SK-N-MC (cell line): Measurements from ENCODE around the gene SCAF8.
A peak's percentile ranks its signal among the peaks of the same experiment; 100 is the strongest.

ENCODE experiments used
- DNase-seq: peaks from one replicate; pipeline ENCODE4 v3.0.0-alpha.2; 2011; ENCODE audit warnings: low read depth, low spot score
- H3K27ac ChIP-seq: fragments of 200-600 bp; sonication (generic); 2 replicates; pipeline ENCODE4 v1.5.1; 2016; ENCODE audit warnings: mixed run types
- H3K36me3 ChIP-seq: fragments of 200-600 bp; sonication (generic); 2 replicates; pipeline ENCODE4 v1.6.1; 2017; ENCODE audit warnings: antibody characterized with exemption, low read length, mixed read lengths; ENCODE audit not compliant: insufficient read depth
- H3K4me3 ChIP-seq: fragments of 200-600 bp; sonication (generic); 2 replicates; pipeline ENCODE4 v1.5.1; 2016
- H3K9ac ChIP-seq: fragments of 200-600 bp; sonication (generic); 2 replicates; pipeline ENCODE4 v1.8.0; 2017; ENCODE audit warnings: mixed run types, mixed read lengths; ENCODE audit not compliant: insufficient read length
- H3K9me3 ChIP-seq: fragments of 200-600 bp; sonication (generic); 2 replicates; pipeline ENCODE4 v1.6.1; 2017; ENCODE audit warnings: low read depth, mild to moderate bottlenecking, antibody characterized with exemption, low read length, moderate library complexity, mixed read lengths
- EZH2 ChIP-seq: fragments of 200-600 bp; sonication (generic); IDR thresholded peaks from one replicate; pipeline ENCODE4 v1.6.1; 2017; ENCODE audit warnings: antibody characterized with exemption
- FOXP2 ChIP-seq: optimal IDR thresholded peaks from 2 replicates; pipeline ENCODE3; 2011; ENCODE audit warnings: mild to moderate bottlenecking, moderate library complexity; ENCODE audit not compliant: insufficient read depth; ENCODE audit errors: extremely low read length, control extremely low read depth
- POLR2AphosphoS5 ChIP-seq: IDR thresholded peaks from 2 replicates; pipeline ENCODE4 v1.6.1; 2012; ENCODE audit warnings: mild to moderate bottlenecking, low read depth, low read length, borderline replicate concordance

The SCAF8 gene

DNA sequence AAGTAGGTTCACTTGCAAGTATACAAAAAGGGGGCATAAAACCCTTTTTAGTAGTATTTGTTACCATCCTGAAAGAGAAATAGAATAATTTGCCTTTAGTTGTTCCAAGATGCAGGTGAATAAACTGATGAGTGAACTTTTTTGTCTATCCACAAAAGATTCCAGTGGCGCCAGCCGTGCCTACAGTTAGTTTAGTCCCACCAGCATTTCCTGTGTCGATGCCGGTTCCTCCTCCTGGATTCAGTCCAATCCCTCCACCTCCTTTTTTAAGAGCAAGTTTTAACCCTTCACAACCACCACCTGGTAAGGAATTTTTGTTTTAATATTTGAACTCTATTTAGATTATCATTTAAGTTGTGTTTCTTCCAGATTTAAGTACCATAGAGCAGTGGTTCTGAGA is 90.9 kb downstream of the SCAF8 start:
- TF ChIP-seq FOXP2 (no peak), POLR2AphosphoS5 (no peak), EZH2 (no peak)
- Histone ChIP-seq H3K9ac (no peak overlapping the region), H3K36me3 (peaks cover 87% of the 10 kb centered on the region), H3K27ac (0 out of 2 replicates have a peak overlapping the region, but pooled peaks have one; percentile 32), H3K9me3 (no peaks in the 10 kb centered on the region), H3K4me3 (no peak overlapping the region)
- no peak for DNase-seq

DNA sequence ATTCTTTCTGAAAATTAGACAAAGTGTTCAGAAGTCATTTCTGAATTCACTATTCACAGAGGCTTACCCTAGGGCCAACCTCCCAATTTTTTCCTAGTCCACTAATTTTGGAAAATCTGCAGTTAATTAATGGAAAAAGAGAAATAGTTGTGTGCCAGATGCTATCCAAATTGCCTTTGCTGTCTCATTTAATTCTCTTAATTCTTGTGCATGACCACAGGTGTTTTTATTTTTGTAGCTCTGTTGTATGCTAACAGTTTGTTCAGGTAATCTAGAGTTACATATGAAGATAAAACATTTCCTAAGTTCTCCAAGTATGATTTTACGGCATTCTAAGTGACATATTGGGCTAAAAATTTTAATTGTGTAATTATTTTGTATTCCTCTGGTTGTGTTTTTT is 96.8 kb downstream of the SCAF8 start:
- TF ChIP-seq EZH2 (no peak), FOXP2 (no peak), POLR2AphosphoS5 (no peak)
- Histone ChIP-seq H3K9ac (no peak overlapping the region), H3K4me3 (no peak overlapping the region), H3K27ac (peak overlapping the region; percentile 29), H3K9me3 (no peaks in the 10 kb centered on the region), H3K36me3 (peaks cover 82% of the 10 kb centered on the region)
- no peak for DNase-seq

DNA sequence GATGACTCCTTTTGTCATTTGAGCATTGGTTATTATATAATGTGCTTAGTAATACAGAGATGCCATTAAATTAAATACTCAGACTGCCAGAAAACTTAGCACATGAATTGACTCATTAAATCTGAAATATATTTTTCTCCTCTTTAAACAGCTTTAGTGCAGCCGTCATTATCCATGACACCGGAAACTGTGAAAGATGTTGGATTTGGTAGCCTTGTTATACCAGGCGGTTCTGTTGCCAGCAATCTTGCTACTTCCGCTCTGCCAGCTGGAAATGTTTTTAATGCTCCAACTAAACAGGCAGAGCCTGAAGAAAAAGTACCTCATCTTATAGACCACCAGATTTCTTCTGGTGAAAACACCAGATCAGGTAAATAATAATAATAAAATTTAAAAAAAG is 97.6 kb downstream of the SCAF8 start:
- no peak for DNase-seq
- Histone ChIP-seq H3K9ac (no peak overlapping the region), H3K4me3 (no peak overlapping the region), H3K27ac (peak overlapping the region; percentile 29), H3K36me3 (peaks cover 79% of the 10 kb centered on the region), H3K9me3 (no peaks in the 10 kb centered on the region)
- TF ChIP-seq FOXP2 (no peak), EZH2 (no peak), POLR2AphosphoS5 (no peak)

DNA sequence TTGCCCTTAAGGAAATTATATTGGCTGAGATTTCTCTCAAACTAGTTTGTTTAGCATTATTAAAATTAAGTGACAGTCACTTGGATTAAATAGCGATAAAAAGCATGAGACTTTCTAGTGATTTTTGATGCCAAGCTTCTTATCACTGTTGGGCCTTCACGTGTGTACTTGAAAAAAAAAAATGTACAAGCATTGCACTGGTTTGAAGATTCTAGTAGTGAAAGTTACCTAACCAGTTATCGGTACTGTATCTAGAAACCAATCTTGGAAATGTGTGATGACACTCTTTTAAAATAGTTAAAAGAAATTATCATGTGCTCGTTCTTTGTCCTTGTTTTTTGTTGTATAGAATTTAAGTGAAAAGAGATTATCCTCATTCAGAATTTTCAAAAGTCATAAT is 102.1 kb downstream of the SCAF8 start:
- Histone ChIP-seq H3K4me3 (no peak overlapping the region), H3K9ac (no peak overlapping the region), H3K36me3 (peaks cover 58% of the 10 kb centered on the region), H3K27ac (peak overlapping the region; percentile 54; the same call in 1 of the 2 replicates), H3K9me3 (no peaks in the 10 kb centered on the region)
- no peak for DNase-seq
- TF ChIP-seq FOXP2, result no peak
- no peak for TF ChIP-seq EZH2

DNA sequence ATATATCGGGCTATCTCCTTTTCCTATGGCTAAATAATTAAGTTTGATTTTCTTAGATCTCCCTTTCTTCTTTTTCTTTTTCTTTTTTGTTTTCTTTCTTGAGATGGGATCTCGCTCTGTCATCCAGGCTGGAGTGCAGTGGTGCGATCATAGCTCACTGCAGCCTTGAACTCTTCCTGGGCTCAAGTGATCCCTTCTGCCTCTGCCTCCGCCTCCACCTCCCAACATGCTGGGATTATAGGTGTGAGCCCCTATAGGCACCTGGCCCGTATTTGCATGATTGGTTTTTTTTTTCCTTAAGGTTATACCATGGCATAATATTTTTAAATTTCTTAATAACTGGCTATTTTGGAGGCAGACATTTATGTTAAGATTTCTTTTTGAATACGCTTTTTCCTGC is 106.3 kb downstream of the SCAF8 start:
- Histone ChIP-seq H3K27ac (no peak overlapping the region), H3K9me3 (no peaks in the 10 kb centered on the region), H3K36me3 (peaks cover 29% of the 10 kb centered on the region), H3K4me3 (no peak overlapping the region), H3K9ac (no peak overlapping the region)
- DNase-seq, result no peak
- TF ChIP-seq FOXP2, result no peak
- TF ChIP-seq EZH2, result no peak
- TF ChIP-seq POLR2AphosphoS5, result no peak

DNA sequence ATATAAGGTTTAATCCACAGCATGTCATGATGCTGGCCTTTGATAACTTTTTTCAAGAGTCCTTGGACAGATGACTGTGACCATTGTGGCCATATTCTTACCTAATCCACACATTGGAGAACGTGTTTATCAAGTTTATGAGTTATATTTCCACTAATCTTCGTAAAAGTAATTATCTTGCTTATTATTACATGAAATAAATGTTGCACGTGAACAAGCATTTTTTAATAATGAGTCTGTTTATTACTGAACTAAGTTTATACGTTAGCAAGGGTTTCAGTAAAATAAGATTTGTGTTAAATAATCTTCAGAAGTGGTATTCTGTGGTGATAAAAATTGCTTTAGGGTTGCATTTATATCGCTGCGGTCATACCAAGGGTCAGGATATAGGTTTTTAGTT is 107.1 kb downstream of the SCAF8 start:
- Histone ChIP-seq H3K9me3 (no peaks in the 10 kb centered on the region), H3K4me3 (no peak overlapping the region), H3K36me3 (peaks cover 25% of the 10 kb centered on the region), H3K27ac (no peak overlapping the region), H3K9ac (no peak overlapping the region)
- no peak for DNase-seq
- no peak for TF ChIP-seq FOXP2
- TF ChIP-seq EZH2, result no peak
- TF ChIP-seq POLR2AphosphoS5, result no peak

DNA sequence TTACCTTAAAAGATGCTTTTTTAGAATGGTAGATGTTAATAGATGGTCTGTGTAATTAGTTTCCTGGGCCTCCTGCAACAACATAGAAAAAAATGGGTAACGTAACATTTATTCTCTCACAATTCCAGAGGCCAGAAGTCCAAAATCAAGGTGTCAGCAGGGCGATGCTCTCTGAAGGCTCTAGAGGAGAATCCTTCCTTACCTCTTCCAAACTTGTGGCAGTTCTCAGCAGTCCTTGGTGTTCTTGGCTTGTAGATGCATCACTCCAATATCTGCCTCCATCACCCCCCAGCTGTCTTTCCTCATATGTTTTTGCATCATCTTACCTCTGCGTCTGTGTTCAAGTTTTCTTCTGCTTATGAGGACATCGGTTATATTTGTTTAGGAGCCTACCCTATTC is 107.9 kb downstream of the SCAF8 start:
- H3K36me3 ChIP-seq, result peaks cover 24% of the 10 kb centered on the region
- H3K27ac ChIP-seq, result no peak overlapping the region
- no peak overlapping the region for H3K4me3 ChIP-seq
- DNase-seq, result no peak
- no peak for TF ChIP-seq POLR2AphosphoS5
- TF ChIP-seq FOXP2, result no peak
- no peak for TF ChIP-seq EZH2
- H3K9me3 ChIP-seq, result no peaks in the 10 kb centered on the region
- no peak overlapping the region for H3K9ac ChIP-seq

DNA sequence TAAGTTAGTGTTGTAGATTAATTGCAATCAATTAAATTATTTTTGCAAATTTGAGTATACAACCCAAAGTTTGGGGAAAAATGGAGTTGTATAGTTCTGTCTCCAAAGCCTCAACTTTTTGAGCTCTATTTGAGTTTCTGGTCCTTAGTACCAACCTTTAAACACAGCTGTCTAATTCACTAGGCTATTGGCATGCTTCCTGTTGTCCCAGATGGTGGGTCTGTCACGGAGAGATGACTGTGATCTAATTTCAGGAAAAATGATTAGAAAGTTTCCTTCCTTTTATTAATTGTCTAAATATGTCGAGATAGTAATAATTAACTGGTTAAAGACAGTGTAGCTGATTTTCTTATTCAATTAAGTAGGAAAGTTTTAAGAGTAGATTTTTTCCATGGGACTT is 109.6 kb downstream of the SCAF8 start:
- Histone ChIP-seq H3K27ac (peak overlapping the region; percentile 65; the same call in 1 of the 2 replicates), H3K9ac (no peak overlapping the region), H3K36me3 (peaks cover 22% of the 10 kb centered on the region), H3K4me3 (0 out of 2 replicates have a peak overlapping the region, but pooled peaks have one; percentile 13), H3K9me3 (no peaks in the 10 kb centered on the region)
- DNase-seq, result no peak
- TF ChIP-seq EZH2, result no peak
- TF ChIP-seq POLR2AphosphoS5, result no peak
- no peak for TF ChIP-seq FOXP2

DNA sequence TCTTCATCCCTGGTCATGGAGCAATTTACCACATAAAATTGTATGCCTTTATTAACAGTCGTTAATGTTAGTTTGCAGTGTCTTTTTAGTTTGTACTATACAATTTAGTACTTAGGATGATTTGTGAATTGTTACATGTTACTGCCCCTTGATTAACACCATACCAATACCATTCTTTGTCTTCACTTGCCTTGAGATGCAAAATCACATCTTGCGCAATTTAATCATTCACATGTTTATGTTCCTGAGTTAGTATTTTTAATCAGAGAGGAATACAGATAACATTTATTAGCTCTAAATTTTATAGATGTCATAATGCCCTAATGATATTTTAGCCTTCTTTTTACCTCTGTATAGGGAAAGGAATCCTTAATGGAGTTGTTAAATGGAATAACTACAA is 114.1 kb downstream of the SCAF8 start:
- TF ChIP-seq FOXP2 (no peak), EZH2 (no peak), POLR2AphosphoS5 (no peak)

More for the DNA sequence above, 114.1 kb downstream of the SCAF8 start:
- no peaks in the 10 kb centered on the region for H3K9me3 ChIP-seq
- no peak overlapping the region for H3K9ac ChIP-seq
- H3K27ac ChIP-seq, result no peak overlapping the region
- H3K36me3 ChIP-seq, result peaks cover 31% of the 10 kb centered on the region
- no peak overlapping the region for H3K4me3 ChIP-seq
- DNase-seq, result no peak
